Neural cell (in vitro differentiated cells): Measurements from ENCODE around the gene BMPR1B.

Source experiments
- EP300 ChIP-seq: fragments of 450-650 bp; conservative IDR thresholded peaks from 2 replicates; pipeline ENCODE4 v1.6.1; 2014; ENCODE audit warnings: antibody characterized with exemption, mild to moderate bottlenecking, moderate library complexity; ENCODE audit not compliant: poor library complexity, severe bottlenecking
- EZH2 ChIP-seq: fragments of 200-600, 300-800 bp; shearing (Covaris generic), sonication (generic); IDR thresholded peaks from 2 replicates; pipeline ENCODE4 v1.6.1; 2014; ENCODE audit warnings: antibody characterized with exemption, low read length, borderline replicate concordance, mild to moderate bottlenecking; ENCODE audit not compliant: insufficient read depth, poor library complexity, severe bottlenecking

DNA sequence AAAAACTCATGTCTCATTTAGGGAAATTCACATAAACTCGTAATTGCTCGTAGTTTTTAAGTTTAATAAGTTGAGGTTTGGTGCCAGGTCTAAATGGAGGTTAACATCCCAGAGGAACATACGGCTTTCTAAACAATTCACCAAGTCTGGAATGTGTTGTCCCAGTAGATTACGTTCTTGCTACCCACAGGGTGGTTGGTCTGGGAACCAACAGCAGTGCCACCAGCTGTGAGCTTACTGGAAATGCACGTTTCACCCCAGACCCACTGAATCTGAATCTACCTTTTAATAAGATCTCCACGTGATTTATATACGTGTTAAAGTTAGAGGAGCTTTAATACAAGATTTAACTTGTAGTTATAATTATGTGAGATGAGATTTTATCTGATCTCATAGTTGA lies 134.3 kb downstream of the BMPR1B start:
- TF ChIP-seq EZH2 (no peak), EP300 (no peak)
